HCEC 1CT (cell line): Measurements from ENCODE around the gene CAPZA2.

ENCODE experiments used
- DNase-seq: peaks from one replicate; pipeline ENCODE4 v3.0.0-alpha.2; 2017

CAPZA2 gene

GRCh38 chr7:116862951-116863670, 724 bp downstream of the CAPZA2 start:
- peak; percentile 26 for DNase-seq

- DNase-seq, result no peak
Measured at GRCh38 chr7:116863936-116864500, 1.6 kb downstream of the CAPZA2 start.

GRCh38 chr7:116871061-116871700, 8.8 kb downstream of the CAPZA2 start:
- no peak for DNase-seq

- no peak for DNase-seq
Measured at GRCh38 chr7:116872026-116872425, 9.6 kb downstream of the CAPZA2 start.

- no peak for DNase-seq
Measured at GRCh38 chr7:116873619-116874018, 11.2 kb downstream of the CAPZA2 start.

- DNase-seq, result no peak
Measured at GRCh38 chr7:116876664-116877442, 14.5 kb downstream of the CAPZA2 start.

- DNase-seq, result no peak
Measured at GRCh38 chr7:116877443-116878217, 15.2 kb downstream of the CAPZA2 start.

- no peak for DNase-seq
Measured at GRCh38 chr7:116884691-116885090, 22.3 kb downstream of the CAPZA2 start.

- no peak for DNase-seq
Measured at GRCh38 chr7:116885724-116886123, 23.3 kb downstream of the CAPZA2 start.

- DNase-seq, result no peak
Measured at GRCh38 chr7:116886543-116887156, 24.3 kb downstream of the CAPZA2 start.

GRCh38 chr7:116888895-116889294, 26.5 kb downstream of the CAPZA2 start:
- no peak for DNase-seq

GRCh38 chr7:116895849-116896248, 33.5 kb downstream of the CAPZA2 start:
- no peak for DNase-seq

- no peak for DNase-seq
Measured at GRCh38 chr7:116897661-116898060, 35.3 kb downstream of the CAPZA2 start.

- no peak for DNase-seq
Measured at GRCh38 chr7:116899308-116899707, 36.9 kb downstream of the CAPZA2 start.

- DNase-seq, result no peak
Measured at GRCh38 chr7:116901143-116901542, 38.8 kb downstream of the CAPZA2 start.

GRCh38 chr7:116902867-116903266, 40.5 kb downstream of the CAPZA2 start:
- DNase-seq, result no peak

GRCh38 chr7:116906391-116906790, 44.0 kb downstream of the CAPZA2 start:
- DNase-seq, result no peak

- no peak for DNase-seq
Measured at GRCh38 chr7:116910383-116910782, 48.0 kb downstream of the CAPZA2 start.

GRCh38 chr7:116911801-116912200, 49.4 kb downstream of the CAPZA2 start:
- DNase-seq, result no peak

- no peak for DNase-seq
Measured at GRCh38 chr7:116912269-116912909, 50.0 kb downstream of the CAPZA2 start.

GRCh38 chr7:116918704-116919103, 56.3 kb downstream of the CAPZA2 start:
- no peak for DNase-seq

- DNase-seq, result no peak
Measured at GRCh38 chr7:116920359-116920758, 58.0 kb downstream of the CAPZA2 start.
